Measurements from ENCODE around the gene S100A14.

DNA sequence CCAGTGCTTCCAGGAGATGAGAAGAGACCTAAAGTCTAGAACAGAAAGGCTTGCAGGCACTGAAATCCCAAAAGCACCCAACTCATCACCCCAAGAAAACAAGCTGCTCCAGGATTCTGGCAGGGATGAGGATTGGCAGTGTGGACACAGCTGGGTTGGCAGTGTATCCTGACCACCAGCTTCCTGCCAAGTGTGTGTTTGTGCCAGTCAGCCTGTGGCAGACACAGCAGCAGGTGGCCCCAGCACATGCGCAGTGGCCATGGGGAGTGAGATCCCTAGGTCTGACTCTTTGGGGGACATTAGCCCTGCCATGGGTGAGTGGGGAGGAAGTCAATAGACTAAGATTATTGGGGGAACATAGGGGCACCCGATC is 33.7 kb upstream of the S100A14 start:
- TF ChIP-seq TAF1 (IDR thresholded peaks at IDR 0.05; ENCODE audit: low read depth) (no peak), SMC3 (conservative IDR thresholded peaks at IDR 0.05; ENCODE audit: poor library complexity) (no peak)
- TF ChIP-seq, protein P1, sequence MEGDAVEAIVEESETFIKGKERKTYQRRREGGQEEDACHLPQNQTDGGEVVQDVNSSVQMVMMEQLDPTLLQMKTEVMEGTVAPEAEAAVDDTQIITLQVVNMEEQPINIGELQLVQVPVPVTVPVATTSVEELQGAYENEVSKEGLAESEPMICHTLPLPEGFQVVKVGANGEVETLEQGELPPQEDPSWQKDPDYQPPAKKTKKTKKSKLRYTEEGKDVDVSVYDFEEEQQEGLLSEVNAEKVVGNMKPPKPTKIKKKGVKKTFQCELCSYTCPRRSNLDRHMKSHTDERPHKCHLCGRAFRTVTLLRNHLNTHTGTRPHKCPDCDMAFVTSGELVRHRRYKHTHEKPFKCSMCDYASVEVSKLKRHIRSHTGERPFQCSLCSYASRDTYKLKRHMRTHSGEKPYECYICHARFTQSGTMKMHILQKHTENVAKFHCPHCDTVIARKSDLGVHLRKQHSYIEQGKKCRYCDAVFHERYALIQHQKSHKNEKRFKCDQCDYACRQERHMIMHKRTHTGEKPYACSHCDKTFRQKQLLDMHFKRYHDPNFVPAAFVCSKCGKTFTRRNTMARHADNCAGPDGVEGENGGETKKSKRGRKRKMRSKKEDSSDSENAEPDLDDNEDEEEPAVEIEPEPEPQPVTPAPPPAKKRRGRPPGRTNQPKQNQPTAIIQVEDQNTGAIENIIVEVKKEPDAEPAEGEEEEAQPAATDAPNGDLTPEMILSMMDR (IDR thresholded peaks at IDR 0.05; ENCODE audit: poor library complexity, severe bottlenecking), result no peak
